ENCODE measurements around the gene PRDM16. TPM values are rescaled to one million over a fixed set of nuclear protein-coding genes. Genes with fewer than 3 reads are reported as not detected.

The PRDM16 gene
- total RNA-seq, 1 donor from 2014 or later: 0.43 TPM

GRCh38 chr1:3226701-3227350, 157.8 kb downstream of the PRDM16 start:
- Mint-ChIP-seq H3K27me3 (ENCODE audit: low read depth, unreplicated experiment) (peaks cover 73% of the 10 kb centered on the region), H3K4me1 (ENCODE audit: low read depth, unreplicated experiment) (no peaks in the 10 kb centered on the region), H3K9me3 (ENCODE audit: unreplicated experiment) (peaks cover 2% of the 10 kb centered on the region), H3K27ac (ENCODE audit: unreplicated experiment) (no peak overlapping the region), H3K36me3 (ENCODE audit: low read depth, unreplicated experiment) (no peaks in the 10 kb centered on the region), H3K4me3 (ENCODE audit: unreplicated experiment) (no peak overlapping the region)
- no peaks in the 10 kb centered on the region for H3K4me1 ChIP-seq (ENCODE audit: insufficient read depth, low read length)
- H3K27ac ChIP-seq (ENCODE audit: low read depth, low read length): no peak overlapping the region
- peaks cover 8% of the 10 kb centered on the region for H3K27me3 ChIP-seq (ENCODE audit: insufficient read depth, low read length)
- H3K4me3 ChIP-seq (ENCODE audit: insufficient read depth, low read depth, low read length): no peak overlapping the region
- FAIRE-seq (no peak), DNase-seq (ENCODE audit: low read depth) (no peak)
- peaks cover 14% of the 10 kb centered on the region for H4K20me1 ChIP-seq (ENCODE audit: insufficient read depth, low read length)
- no peak overlapping the region for H3K4me2 ChIP-seq (ENCODE audit: low read length)
- H3K9me3 ChIP-seq (ENCODE audit: insufficient read depth, low read depth, low read length): no peaks in the 10 kb centered on the region
- H2AFZ ChIP-seq (ENCODE audit: low read depth, low read length): no peak overlapping the region
- H3K79me2 ChIP-seq (ENCODE audit: insufficient read depth, low read length): no peaks in the 10 kb centered on the region
- H3K9ac ChIP-seq (ENCODE audit: low read length): no peak overlapping the region
- H3K36me3 ChIP-seq (ENCODE audit: insufficient read depth, low read length): no peaks in the 10 kb centered on the region
- TF ChIP-seq, protein P1, sequence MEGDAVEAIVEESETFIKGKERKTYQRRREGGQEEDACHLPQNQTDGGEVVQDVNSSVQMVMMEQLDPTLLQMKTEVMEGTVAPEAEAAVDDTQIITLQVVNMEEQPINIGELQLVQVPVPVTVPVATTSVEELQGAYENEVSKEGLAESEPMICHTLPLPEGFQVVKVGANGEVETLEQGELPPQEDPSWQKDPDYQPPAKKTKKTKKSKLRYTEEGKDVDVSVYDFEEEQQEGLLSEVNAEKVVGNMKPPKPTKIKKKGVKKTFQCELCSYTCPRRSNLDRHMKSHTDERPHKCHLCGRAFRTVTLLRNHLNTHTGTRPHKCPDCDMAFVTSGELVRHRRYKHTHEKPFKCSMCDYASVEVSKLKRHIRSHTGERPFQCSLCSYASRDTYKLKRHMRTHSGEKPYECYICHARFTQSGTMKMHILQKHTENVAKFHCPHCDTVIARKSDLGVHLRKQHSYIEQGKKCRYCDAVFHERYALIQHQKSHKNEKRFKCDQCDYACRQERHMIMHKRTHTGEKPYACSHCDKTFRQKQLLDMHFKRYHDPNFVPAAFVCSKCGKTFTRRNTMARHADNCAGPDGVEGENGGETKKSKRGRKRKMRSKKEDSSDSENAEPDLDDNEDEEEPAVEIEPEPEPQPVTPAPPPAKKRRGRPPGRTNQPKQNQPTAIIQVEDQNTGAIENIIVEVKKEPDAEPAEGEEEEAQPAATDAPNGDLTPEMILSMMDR (IDR thresholded peaks at IDR 0.05; ENCODE audit: insufficient read depth, low read depth, low read length): no peak
- TF ChIP-seq EZH2 (IDR thresholded peaks at IDR 0.05; ENCODE audit: insufficient read depth, low read length): no peak

DNA sequence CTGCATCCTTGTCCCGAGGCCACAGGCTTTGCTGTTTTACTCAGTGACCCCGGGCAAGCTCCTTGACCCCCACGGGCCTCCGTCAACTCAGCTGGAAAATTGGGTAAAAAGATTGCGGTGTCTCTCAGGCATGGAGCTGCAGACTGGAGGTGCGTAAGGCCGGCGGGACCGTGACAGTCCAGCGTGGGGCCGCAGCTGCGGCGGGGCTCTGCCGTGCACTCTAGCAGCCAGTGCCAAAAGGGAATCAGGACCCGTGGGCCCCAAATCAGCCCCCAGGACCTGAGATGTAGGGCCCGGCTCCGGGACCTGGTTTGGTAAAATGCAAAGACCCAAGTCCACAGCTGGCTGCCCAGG, 158.3 kb downstream of the PRDM16 start:
- no peak overlapping the region for H3K9ac ChIP-seq (ENCODE audit: low read length)
- no peak overlapping the region for H3K4me3 ChIP-seq (ENCODE audit: insufficient read depth, low read depth, low read length)
- H3K27ac Mint-ChIP-seq (ENCODE audit: unreplicated experiment): no peak overlapping the region
- FAIRE-seq (no peak), DNase-seq (ENCODE audit: low read depth) (no peak)
- no peaks in the 10 kb centered on the region for H3K36me3 ChIP-seq (ENCODE audit: insufficient read depth, low read length)
- H3K27ac ChIP-seq (ENCODE audit: low read depth, low read length): no peak overlapping the region
- no peaks in the 10 kb centered on the region for H3K79me2 ChIP-seq (ENCODE audit: insufficient read depth, low read length)
- TF ChIP-seq, protein P1 (IDR thresholded peaks at IDR 0.05; ENCODE audit: insufficient read depth, low read depth, low read length): no peak
- TF ChIP-seq EZH2 (IDR thresholded peaks at IDR 0.05; ENCODE audit: insufficient read depth, low read length): no peak
- no peak overlapping the region for H3K4me3 Mint-ChIP-seq (ENCODE audit: unreplicated experiment)
- no peaks in the 10 kb centered on the region for H3K36me3 Mint-ChIP-seq (ENCODE audit: low read depth, unreplicated experiment)
- H3K27me3 ChIP-seq (ENCODE audit: insufficient read depth, low read length): peaks cover 8% of the 10 kb centered on the region
- H2AFZ ChIP-seq (ENCODE audit: low read depth, low read length): no peak overlapping the region
- no peaks in the 10 kb centered on the region for H3K4me1 Mint-ChIP-seq (ENCODE audit: low read depth, unreplicated experiment)
- no peaks in the 10 kb centered on the region for H3K9me3 ChIP-seq (ENCODE audit: insufficient read depth, low read depth, low read length)
- H3K4me1 ChIP-seq (ENCODE audit: insufficient read depth, low read length): no peaks in the 10 kb centered on the region
- H3K4me2 ChIP-seq (ENCODE audit: low read length): no peak overlapping the region
- H3K27me3 Mint-ChIP-seq (ENCODE audit: low read depth, unreplicated experiment): peaks cover 77% of the 10 kb centered on the region
- H4K20me1 ChIP-seq (ENCODE audit: insufficient read depth, low read length): peaks cover 13% of the 10 kb centered on the region
- peaks cover 2% of the 10 kb centered on the region for H3K9me3 Mint-ChIP-seq (ENCODE audit: unreplicated experiment)

DNA sequence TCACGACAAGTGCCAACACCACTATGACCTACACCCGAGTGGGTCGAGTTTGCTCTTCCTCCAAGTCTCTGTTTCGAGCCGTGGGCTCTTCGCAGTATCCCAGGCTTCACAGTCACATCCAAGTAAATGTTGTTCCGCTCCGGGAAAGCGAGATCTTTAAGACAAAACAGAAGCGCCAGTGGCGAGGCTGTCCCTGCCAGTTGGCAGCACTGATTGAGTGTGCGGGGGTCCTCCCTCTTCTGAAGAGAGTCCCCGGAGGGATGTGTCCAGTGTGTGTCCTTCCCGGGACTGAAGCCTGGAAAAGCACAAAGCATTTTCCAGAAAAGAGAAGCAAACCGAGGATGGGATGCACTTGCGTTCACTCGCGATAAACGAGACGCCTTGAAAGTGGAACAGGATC, 158.9 kb downstream of the PRDM16 start:
- no peak overlapping the region for H2AFZ ChIP-seq (ENCODE audit: low read depth, low read length)
- Mint-ChIP-seq H3K27me3 (ENCODE audit: low read depth, unreplicated experiment) (peaks cover 78% of the 10 kb centered on the region), H3K36me3 (ENCODE audit: low read depth, unreplicated experiment) (no peaks in the 10 kb centered on the region), H3K4me3 (ENCODE audit: unreplicated experiment) (no peak overlapping the region), H3K4me1 (ENCODE audit: low read depth, unreplicated experiment) (no peaks in the 10 kb centered on the region), H3K27ac (ENCODE audit: unreplicated experiment) (no peak overlapping the region), H3K9me3 (ENCODE audit: unreplicated experiment) (peaks cover 2% of the 10 kb centered on the region)
- no peaks in the 10 kb centered on the region for H3K4me1 ChIP-seq (ENCODE audit: insufficient read depth, low read length)
- no peak overlapping the region for H3K9ac ChIP-seq (ENCODE audit: low read length)
- H3K27me3 ChIP-seq (ENCODE audit: insufficient read depth, low read length): peaks cover 8% of the 10 kb centered on the region
- H3K79me2 ChIP-seq (ENCODE audit: insufficient read depth, low read length): no peaks in the 10 kb centered on the region
- H3K9me3 ChIP-seq (ENCODE audit: insufficient read depth, low read depth, low read length): no peaks in the 10 kb centered on the region
- no peak overlapping the region for H3K27ac ChIP-seq (ENCODE audit: low read depth, low read length)
- no peak for DNase-seq (ENCODE audit: low read depth)
- no peaks in the 10 kb centered on the region for H3K36me3 ChIP-seq (ENCODE audit: insufficient read depth, low read length)
- FAIRE-seq: no peak
- H3K4me3 ChIP-seq (ENCODE audit: insufficient read depth, low read depth, low read length): no peak overlapping the region
- no peak overlapping the region for H3K4me2 ChIP-seq (ENCODE audit: low read length)
- peaks cover 8% of the 10 kb centered on the region for H4K20me1 ChIP-seq (ENCODE audit: insufficient read depth, low read length)
- TF ChIP-seq EZH2 (IDR thresholded peaks at IDR 0.05; ENCODE audit: insufficient read depth, low read length): no peak
- TF ChIP-seq, protein P1 (IDR thresholded peaks at IDR 0.05; ENCODE audit: insufficient read depth, low read depth, low read length): no peak

All from astrocyte (in vitro differentiated cells and primary cell).